Measurements from ENCODE around the gene DENND1A.

DNA sequence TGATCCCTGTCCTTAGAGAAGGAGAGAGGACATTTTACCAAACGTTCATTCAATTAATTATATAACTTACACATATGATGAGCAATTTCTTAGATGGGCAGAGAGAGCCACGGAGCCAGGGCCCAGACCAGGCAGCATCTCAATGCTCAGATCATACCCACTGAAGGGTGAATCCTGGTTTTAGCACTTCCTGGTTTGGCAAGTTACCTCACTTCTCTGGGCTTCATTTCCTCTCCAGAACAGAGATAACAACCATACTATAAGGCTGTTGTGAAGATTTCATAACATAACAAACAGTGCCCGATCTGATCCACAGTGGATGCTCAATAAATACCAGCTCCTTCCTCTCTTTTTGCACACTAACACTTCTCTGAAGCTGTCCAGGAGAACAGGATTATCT lies 271.1 kb downstream of the DENND1A start:
- TF ChIP-seq POLR2A (IDR thresholded peaks at IDR 0.05): no peak
- TF ChIP-seq, protein P1, sequence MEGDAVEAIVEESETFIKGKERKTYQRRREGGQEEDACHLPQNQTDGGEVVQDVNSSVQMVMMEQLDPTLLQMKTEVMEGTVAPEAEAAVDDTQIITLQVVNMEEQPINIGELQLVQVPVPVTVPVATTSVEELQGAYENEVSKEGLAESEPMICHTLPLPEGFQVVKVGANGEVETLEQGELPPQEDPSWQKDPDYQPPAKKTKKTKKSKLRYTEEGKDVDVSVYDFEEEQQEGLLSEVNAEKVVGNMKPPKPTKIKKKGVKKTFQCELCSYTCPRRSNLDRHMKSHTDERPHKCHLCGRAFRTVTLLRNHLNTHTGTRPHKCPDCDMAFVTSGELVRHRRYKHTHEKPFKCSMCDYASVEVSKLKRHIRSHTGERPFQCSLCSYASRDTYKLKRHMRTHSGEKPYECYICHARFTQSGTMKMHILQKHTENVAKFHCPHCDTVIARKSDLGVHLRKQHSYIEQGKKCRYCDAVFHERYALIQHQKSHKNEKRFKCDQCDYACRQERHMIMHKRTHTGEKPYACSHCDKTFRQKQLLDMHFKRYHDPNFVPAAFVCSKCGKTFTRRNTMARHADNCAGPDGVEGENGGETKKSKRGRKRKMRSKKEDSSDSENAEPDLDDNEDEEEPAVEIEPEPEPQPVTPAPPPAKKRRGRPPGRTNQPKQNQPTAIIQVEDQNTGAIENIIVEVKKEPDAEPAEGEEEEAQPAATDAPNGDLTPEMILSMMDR (IDR thresholded peaks at IDR 0.05): no peak
- no peak for TF ChIP-seq POLR2AphosphoS5 (IDR thresholded peaks at IDR 0.05)
